OCI-LY7 (cell line): ENCODE data around the gene RAB7A.

Experiments
- EZH2phosphoT487 ChIP-seq: fragments of 200-600 bp; sonication (generic); IDR thresholded peaks from 2 replicates; pipeline ENCODE4 v1.6.1; 2018; ENCODE audit warnings: low read depth, borderline replicate concordance, mild to moderate bottlenecking, mixed run types, antibody characterized with exemption, low read length, moderate library complexity, mixed read lengths
- TF ChIP-seq, protein P1 (sequence below): fragments of 200-600 bp; sonication (generic); conservative IDR thresholded peaks from 2 replicates; pipeline ENCODE4 v1.5.1; 2014; ENCODE audit warnings: mild to moderate bottlenecking, antibody characterized with exemption, low read length, moderate library complexity, mixed read lengths

DNA sequence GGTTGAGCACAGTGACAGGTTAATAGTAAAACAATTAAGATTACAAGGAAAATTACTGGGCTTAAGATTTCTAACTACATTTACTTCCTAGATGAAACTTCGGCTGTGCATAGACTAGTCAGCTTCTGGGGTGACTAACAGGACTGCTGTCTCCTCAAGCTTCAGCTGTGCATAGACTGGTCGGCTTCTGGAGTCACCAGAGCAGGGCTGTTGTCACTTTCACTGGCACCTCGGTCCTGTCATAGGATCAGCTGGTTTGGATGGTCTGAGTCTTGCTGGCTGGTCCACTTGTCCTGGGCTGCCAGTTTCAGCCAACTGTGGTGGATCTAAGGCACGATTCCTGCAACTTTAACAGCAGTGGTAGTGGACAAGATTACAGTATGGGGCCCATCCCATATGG is 129.6 kb downstream of the RAB7A start:
- TF ChIP-seq, protein P1, sequence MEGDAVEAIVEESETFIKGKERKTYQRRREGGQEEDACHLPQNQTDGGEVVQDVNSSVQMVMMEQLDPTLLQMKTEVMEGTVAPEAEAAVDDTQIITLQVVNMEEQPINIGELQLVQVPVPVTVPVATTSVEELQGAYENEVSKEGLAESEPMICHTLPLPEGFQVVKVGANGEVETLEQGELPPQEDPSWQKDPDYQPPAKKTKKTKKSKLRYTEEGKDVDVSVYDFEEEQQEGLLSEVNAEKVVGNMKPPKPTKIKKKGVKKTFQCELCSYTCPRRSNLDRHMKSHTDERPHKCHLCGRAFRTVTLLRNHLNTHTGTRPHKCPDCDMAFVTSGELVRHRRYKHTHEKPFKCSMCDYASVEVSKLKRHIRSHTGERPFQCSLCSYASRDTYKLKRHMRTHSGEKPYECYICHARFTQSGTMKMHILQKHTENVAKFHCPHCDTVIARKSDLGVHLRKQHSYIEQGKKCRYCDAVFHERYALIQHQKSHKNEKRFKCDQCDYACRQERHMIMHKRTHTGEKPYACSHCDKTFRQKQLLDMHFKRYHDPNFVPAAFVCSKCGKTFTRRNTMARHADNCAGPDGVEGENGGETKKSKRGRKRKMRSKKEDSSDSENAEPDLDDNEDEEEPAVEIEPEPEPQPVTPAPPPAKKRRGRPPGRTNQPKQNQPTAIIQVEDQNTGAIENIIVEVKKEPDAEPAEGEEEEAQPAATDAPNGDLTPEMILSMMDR: no peak
- TF ChIP-seq EZH2phosphoT487: no peak
